GM19035 (cell line): ENCODE data around the gene POLN.
"Not testable (repeated sequence)": the region's sequence is repeated elsewhere in the genome, so short reads cannot be mapped to it uniquely, and the experiment has no call there.

Source experiments
- ATAC-seq: cut with Tn5 transposase; IDR thresholded peaks from one replicate; pipeline ENCODE4 v1.9.1; 2021; ENCODE audit not compliant: unreplicated experiment

The POLN gene

DNA sequence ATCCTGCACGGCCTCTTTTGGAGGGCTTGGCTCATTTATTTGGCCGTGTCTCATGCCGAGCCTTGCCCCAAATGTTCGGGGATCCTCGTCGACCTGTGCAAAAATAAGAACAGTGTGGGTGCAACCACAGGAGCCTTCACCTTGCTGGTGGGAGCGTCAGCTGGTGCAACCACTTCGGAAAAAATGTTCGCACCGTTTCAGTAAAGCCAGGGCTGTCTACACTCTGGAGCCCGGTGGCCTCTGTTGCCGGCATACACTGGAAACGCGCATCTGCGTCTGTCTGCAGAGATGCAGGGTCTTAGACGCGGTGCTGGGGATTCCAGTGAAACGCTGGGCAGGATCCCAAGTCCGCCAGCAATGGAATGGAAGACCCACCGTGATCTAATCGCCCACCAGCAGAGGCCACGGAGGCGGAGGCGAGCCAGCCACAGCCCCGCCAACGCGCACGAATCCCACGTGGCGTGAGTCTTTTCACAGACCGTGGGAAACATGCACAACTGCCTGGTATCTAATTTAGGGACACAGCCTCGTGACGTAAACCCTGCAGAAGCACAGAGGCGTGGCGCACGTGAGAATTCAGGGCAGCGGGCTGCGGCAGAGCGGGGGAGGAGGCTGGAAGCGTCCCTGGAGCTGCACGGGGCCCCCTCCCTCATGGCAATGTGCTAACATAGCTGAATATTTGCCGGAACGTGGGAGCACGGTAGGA is 33.8 kb upstream of the POLN start:
- no peak for ATAC-seq

DNA sequence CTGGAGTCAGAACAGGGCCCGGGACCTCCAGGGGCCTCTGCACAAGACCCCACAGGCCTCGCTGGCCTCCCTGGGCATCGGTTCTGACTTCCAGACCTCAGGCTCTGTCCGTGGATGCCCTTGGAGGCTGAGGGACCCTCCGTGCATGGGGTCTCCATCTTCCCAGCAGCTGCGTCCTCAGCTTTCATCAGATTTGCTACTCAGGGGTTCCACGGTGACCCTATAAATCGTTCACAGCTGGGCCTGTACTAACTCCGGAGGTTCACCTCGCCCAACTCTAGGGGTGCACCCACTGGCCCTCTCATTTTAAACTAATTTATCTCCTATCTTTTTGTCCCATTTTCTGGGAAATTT is 33.1 kb upstream of the POLN start:
- ATAC-seq, result not testable (repeated sequence)

DNA sequence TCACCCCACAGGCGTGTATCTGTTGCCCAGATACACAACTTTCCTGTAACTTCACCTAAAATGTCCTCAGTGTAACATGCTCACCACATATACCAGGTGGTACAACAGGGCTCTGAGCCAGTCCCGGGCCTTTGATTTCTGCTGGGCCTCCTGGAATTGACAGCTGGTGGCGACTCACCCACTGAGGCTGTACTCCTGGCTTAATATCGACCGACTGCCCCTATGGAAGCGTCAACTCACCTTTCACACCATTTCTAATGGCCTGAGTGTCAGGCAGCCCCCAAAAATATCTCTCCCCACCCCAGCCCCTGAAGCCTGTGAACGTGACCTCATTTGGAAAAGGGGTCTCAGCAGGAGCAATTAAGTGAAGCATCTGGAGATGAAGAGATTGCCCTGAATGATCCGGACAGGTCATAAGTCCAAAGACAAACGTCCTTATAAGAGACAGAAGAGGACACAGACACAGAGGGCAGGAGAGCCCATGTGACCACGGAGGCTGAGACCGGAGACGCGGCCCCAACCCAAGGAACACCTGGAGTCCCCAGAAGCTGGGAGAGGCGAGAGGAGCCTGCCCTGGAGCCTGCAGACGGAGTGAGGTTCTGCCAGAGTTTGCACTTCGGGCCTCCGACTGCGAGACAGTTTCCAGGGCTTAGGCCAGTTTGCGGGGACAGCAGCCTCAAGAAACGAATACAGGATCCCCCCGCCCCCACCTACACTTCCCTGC is 32.6 kb upstream of the POLN start:
- ATAC-seq, result no peak

DNA sequence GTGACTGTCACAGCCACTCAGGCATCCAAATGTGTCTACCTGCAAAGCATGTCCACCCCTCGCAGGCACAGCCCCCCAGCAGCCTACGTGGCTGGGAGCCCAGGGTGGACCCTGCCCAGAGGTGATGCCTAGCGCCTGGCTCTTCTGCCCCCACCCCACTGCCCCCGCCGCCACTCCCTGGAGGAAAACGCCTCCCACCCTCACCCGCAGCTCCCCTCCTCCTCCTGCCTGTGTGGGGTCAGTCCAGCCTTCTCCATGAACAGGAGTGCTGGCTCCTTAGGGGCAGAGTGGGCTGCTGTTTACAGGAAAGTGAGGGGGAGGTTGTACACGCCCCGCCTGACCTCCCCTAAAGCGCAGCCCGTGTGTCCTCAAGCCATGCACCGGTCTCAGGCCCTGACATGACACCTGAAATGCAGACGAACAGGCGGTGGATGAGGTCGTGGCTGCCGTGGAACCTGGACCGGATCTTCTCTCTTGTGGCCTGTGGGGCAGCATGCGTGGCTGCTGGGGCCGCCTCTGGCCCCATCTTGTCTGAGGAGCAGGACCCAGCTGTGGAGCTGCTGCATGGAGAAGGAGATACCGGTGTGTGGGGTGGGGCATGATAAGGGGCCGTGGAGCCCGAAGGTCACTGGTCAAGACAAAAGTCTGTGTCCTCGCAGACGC is 31.9 kb upstream of the POLN start:
- ATAC-seq, result no peak

GRCh38 chr4:2273221-2273620 is 31.3 kb upstream of the POLN start:
- ATAC-seq, result no peak

- ATAC-seq, result no peak
Measured at GRCh38 chr4:2272828-2273120, 30.9 kb upstream of the POLN start.

GRCh38 chr4:2272026-2272827 is 30.3 kb upstream of the POLN start:
- ATAC-seq, result no peak

DNA sequence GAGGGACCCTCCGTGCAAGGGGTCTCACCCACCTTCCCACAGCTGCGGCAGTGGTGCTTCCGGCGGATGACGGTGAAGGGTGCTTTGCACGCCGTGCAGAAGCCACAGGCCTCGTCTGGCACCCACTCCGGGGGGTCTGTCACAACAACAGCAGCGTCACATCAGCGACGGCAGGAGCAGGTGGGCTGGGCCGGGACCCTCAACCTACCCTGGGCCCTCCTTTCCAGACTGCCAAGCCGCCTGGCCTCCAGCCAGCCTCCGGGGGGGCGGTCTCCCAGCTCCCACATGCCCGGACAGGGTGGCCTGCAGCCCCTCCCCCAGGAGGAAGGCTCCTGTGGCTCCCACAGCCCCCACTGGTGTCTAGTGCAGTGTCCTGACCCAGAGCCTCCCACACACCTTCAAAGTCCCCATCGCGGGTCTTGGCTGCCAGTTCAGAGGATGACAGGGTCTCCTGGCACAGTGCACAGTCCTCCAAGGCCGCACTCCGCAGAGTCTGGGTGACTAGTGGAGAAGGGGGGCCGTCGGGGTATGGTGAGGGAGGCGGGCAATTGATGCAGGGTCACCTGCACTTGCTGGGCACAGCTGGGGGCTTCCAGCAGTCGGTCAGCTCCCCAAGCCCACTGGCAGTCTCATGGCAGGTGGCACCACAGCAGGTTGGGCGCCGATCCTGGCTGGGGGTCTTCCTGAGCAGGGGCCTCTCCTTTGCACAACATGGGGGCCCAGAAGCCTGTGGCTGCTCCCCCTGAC is 29.5 kb upstream of the POLN start:
- ATAC-seq, result no peak

DNA sequence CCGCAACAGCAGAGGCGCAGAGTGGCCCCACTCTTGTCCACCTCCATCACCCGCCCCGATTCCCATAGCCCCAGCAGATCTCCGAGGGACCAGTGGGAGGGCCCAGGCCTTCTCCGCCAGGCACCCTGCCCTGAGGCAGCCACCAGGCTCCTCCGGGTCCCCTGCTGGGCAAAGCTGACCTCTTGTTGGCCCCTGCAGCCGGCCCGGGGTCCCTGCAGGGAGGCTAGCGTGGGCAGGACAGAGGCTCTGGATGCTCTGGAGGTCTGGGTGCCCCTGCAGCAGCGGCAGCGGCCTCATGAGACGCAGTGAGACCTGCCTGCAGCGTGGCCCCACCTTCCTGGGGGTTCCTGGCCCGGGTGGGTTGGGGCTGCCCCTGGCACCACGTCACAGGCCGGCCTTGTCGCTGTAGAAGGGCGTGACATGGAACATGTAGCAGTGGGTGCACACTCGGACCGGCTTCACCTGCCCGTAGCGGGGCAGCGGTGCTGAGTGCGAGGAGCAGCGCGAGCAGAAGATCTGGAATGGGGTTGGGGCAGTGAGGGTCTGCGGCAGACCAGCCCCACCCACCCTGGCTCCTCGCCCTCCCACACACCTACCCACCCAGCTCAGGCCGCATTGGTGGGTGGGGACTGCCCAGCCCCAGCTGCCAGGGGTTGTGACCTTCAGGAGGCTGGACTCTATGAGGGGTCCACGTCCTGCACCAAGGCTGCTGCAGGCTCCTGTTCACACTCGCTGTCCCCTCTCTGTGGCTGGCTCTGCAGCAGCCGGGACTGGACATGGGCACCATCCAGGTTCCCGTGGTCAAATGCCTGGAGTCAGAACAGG is 28.6 kb upstream of the POLN start:
- no peak for ATAC-seq

- no peak for ATAC-seq
Measured at GRCh38 chr4:2269618-2270163, 27.8 kb upstream of the POLN start.

- no peak for ATAC-seq
Measured at GRCh38 chr4:2269206-2269531, 27.2 kb upstream of the POLN start.

DNA sequence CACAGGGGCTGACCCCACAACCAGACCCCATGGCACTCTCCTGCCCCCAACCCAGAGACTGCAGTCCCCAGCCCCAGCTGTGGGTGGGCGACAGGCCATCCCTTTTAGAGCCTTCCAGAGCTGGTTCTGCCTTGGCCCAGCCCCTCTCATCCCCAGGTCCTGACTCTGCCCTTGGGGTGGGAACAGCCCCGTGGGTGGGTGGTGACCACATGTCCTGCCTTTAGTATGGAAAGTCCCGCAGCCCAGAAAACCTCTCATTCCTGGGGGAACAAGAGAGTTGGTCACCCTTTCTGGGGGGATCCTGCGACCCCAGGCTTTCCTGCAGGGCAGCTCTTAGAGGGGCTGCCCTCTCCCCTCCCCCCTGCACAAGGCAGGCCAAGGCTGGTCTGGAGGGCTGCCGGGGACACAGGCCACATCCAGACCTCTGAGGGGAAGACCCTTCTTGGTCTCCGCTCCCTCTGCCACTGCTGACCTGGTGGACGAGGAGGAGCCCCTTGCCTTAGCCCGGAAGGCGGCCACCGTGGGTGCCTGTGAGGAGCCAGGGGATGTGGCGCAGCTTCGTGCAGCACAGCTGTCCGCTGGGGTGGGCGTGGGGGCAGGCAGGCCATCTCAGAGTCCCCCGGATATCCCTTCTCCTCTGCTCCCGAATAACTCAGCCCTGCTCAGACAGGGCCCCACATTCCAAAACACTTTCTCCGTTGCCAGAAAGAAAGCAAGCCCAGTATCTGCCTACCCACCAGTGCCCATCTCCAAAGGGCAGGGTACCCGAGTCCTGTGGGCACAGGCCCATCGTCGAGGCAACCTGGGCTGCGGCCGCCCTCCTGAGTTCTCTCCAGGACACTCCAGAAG is 26.7 kb upstream of the POLN start:
- ATAC-seq, result no peak

DNA sequence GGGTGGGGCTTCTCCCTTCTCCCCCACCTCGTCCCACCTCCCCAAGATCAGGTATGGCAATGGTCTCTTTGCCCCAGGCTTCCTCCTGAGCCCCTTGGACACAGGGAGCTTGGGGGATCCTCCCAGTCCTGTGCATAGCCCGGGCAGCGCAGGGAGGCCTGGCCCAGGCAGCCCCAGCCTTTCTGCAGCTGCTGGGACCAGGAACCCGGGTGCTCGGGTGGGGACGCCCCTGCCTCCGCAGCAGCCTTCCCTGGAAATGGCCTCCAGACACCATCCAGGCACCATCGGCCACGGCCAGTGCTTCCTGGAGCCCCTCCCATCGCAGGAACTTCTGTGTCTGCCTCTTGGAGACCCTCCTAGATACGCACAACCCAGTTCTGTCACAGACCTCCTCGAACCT is 25.9 kb upstream of the POLN start:
- ATAC-seq, result no peak

DNA sequence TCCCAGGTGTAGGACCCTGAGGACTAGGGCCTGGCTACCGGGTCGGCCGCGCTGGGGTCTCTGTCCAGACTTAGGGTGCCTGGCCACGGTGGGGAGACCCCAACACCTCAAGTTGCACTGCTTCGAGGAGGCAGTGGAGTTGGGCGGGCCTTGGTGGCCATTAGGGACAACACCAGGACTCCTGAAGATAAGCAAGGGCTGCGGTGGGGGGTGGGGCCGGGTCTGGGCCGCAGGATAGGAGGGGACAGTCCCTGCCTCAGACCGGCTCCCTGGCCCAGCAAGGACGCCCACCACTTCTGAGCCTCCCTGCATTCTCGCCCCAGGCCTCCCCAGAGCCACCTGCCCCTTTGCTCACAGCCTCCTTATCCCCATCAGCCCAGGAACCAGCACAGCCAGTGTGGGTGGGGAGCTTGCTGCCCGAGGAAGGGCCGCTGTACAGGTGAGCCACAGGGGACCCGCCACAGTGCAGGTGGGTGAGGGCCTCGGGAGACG is 25.4 kb upstream of the POLN start:
- ATAC-seq, result no peak

- no peak for ATAC-seq
Measured at GRCh38 chr4:2266821-2267220, 24.9 kb upstream of the POLN start.

- ATAC-seq, result no peak
Measured at GRCh38 chr4:2266181-2266580, 24.3 kb upstream of the POLN start.

DNA sequence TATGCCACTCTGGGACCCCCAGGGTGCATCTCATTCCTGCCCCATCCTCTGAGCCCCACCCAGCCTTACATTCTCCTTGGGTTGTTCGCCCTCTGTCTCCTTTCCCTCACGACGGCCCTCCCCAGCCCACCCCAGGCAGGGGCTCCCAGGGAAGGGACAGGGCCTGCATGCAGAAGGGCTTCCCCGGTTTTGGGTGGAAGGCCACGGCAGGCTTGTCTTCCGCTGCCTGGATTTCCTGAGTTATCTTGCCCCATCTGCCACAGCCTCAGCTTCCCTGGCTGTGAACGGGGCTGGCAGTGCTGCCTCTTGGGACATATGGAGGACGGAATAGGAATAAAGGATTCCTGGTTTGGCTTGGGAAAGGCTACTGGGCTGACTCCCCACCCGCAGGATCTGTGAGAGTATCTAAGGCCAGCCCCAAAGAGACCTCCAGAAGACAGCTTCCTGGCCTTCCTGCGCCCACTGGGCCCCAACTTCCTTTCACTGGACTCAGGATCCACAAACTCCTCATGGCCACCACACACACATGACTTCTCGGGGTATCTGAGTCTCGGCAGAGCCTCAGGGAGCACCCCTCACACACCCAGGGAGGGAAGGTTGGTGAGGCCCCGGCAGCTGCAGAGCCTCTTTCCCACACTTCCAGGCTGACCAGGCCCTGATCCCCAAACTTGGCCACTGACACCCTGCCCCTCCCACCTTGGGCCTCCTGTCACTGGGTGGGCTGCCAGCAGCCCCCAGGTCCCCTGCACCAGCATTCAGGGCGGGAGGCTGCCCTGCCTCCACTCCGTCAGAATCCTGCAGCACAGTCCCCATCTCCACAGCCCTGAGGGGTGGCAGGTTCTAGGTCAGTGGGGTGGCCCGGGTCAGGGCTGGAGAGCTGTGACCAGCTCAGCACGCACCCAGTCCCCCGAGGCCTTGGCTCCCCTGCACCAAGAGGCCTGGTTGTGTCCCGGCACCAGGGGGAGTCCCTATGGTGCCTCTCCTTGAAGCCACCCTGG is 23.5 kb upstream of the POLN start:
- ATAC-seq, result no peak
